Central memory CD4-positive, alpha-beta T cell (primary cell): ENCODE measurements around the gene KIF17.
"Not testable (repeated sequence)": the region's sequence is repeated elsewhere in the genome, so short reads cannot be mapped to it uniquely, and the experiment has no call there.

Experiments used
- DNase-seq: peaks from one replicate; pipeline ENCODE4 v3.0.0; 2022

The KIF17 gene

GRCh38 chr1:20726932-20727745, 9.3 kb upstream of the KIF17 start:
- DNase-seq = no peak

- DNase-seq = no peak
Measured at GRCh38 chr1:20726118-20726911, 8.5 kb upstream of the KIF17 start.

GRCh38 chr1:20725189-20726117, 7.6 kb upstream of the KIF17 start:
- no peak for DNase-seq

GRCh38 chr1:20724364-20725188, 6.8 kb upstream of the KIF17 start:
- no peak for DNase-seq

GRCh38 chr1:20723537-20724363, 5.9 kb upstream of the KIF17 start:
- no peak for DNase-seq

- DNase-seq = no peak
Measured at GRCh38 chr1:20723159-20723536, 5.3 kb upstream of the KIF17 start.

GRCh38 chr1:20721117-20722061, 3.6 kb upstream of the KIF17 start:
- no peak for DNase-seq

GRCh38 chr1:20720631-20721091, 2.9 kb upstream of the KIF17 start:
- DNase-seq = no peak

- DNase-seq = no peak
Measured at GRCh38 chr1:20719871-20720620, 2.2 kb upstream of the KIF17 start.

- no peak for DNase-seq
Measured at GRCh38 chr1:20719261-20719660, 1.5 kb upstream of the KIF17 start.

GRCh38 chr1:20718343-20718882, 606 bp upstream of the KIF17 start:
- not testable (repeated sequence) for DNase-seq

- DNase-seq = no peak
Measured at GRCh38 chr1:20716232-20716631, 1.6 kb downstream of the KIF17 start.

GRCh38 chr1:20715406-20715805, 2.4 kb downstream of the KIF17 start:
- no peak for DNase-seq

GRCh38 chr1:20713440-20713839, 4.4 kb downstream of the KIF17 start:
- DNase-seq = no peak

GRCh38 chr1:20712215-20712577, 5.6 kb downstream of the KIF17 start:
- no peak for DNase-seq

GRCh38 chr1:20711285-20712214, 6.3 kb downstream of the KIF17 start:
- no peak for DNase-seq

GRCh38 chr1:20710469-20711284, 7.1 kb downstream of the KIF17 start:
- no peak for DNase-seq
